Measurements from ENCODE around the gene TEAD4. TPM values are rescaled to one million over a fixed set of nuclear protein-coding genes. Genes with fewer than 3 reads are reported as not detected.

Gene TEAD4
- total RNA-seq, 1 experiment from 2014 or later, result 127 TPM

DNA sequence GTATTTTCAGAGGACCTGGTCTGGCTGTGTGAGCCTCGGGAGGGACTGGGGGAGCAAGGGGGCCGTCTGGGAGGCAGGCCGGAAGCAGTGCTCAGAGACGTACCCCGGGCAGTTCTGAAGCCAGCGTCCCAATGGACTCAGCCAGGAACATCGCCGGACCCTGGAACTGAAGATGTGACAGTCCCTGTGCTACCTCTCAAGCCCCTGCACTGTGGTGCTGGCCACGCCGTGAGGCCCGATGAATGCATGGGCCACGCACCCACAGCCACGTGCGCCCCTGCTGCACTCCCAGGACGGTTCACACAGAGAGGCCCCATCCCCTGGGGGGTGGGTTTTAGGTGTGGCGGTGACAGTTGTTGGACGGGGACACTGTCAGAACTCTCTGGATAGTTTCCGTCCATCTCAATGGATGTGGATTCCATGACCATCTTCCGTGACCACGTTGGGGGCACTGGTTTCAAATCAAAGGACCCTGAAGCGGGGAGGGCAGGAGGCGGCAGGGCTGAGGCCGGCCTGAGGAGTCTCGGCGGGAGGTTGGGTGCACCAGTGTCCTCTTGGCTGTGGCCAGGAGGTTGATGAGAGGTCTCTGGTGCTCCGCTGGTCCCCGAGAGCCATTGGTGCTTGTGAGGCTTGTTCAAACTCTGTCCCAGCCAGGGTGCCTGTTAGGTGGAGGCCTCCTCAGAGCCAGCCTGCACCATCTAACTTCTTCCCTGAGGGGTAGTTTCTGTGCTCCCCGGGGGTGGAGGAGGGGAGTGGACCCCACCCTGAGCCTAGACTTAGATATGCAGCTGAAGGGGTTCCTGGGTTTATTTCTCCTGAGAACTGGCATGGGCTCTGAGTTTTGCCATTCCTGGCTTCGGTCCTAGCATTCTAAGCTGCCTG is 81.7 kb downstream of the TEAD4 start:
- Histone ChIP-seq H3K4me2 (ENCODE audit: insufficient read depth, insufficient read length, low read length) (no peak overlapping the region), H3K4ac (ENCODE audit: low read depth, low read length) (no peak overlapping the region), H3K27ac (ENCODE audit: insufficient read length, low read depth, low read length) (no peak overlapping the region), H3K9me3 (ENCODE audit: control insufficient read depth, low read depth, low read length) (no peaks in the 10 kb centered on the region), H3K14ac (ENCODE audit: insufficient read depth, low read length) (no peak overlapping the region), H3K18ac (ENCODE audit: insufficient read length, low read depth, low read length) (no peak overlapping the region), H2BK15ac (ENCODE audit: low read depth, low read length) (no peak overlapping the region), H2BK12ac (ENCODE audit: insufficient read length, low read depth, low read length) (no peak overlapping the region), H4K5ac (ENCODE audit: insufficient read length, low read depth, low read length) (no peak overlapping the region), H2BK20ac (ENCODE audit: low read depth, low read length, poor library complexity, severe bottlenecking) (no peak overlapping the region), H4K91ac (ENCODE audit: insufficient read length, low read depth, low read length) (no peak overlapping the region), H2BK5ac (ENCODE audit: insufficient read length, low read length) (no peak overlapping the region), H3K4me1 (ENCODE audit: insufficient read depth, low read length) (no peaks in the 10 kb centered on the region; the same call in 1 of the 2 replicates), H3K23ac (ENCODE audit: insufficient read length, low read depth, low read length) (no peak overlapping the region), H3K56ac (ENCODE audit: insufficient read length, low read depth, low read length) (no peak overlapping the region), H2BK120ac (ENCODE audit: low read depth, low read length, poor library complexity, severe bottlenecking) (no peak overlapping the region), H3K27me3 (ENCODE audit: insufficient read depth, low read length) (no peaks in the 10 kb centered on the region), H3T11ph (ENCODE audit: low read length) (no peak overlapping the region), H4K20me1 (ENCODE audit: control insufficient read depth, insufficient read depth, insufficient read length) (no peaks in the 10 kb centered on the region), H4K8ac (replicated peaks; ENCODE audit: insufficient read length, low read depth, low read length) (no peak overlapping the region), H3K79me2 (ENCODE audit: insufficient read depth, low read length) (no peaks in the 10 kb centered on the region), H3K79me1 (ENCODE audit: insufficient read depth, low read depth, low read length, poor library complexity, severe bottlenecking) (no peaks in the 10 kb centered on the region), H3K9ac (ENCODE audit: extremely low read depth, insufficient read length, low read length) (no peak overlapping the region), H2AK5ac (ENCODE audit: insufficient read length, low read length) (no peak overlapping the region), H2AFZ (ENCODE audit: low read length) (no peak overlapping the region), H3K23me2 (ENCODE audit: insufficient read length, low read depth, low read length, poor library complexity, severe bottlenecking) (no peaks in the 10 kb centered on the region)
- Mint-ChIP-seq H3K4me3 (no peak overlapping the region), H3K27me3 (ENCODE audit: low read depth) (peaks cover 1% of the 10 kb centered on the region), H3K4me1 (peaks cover 10 to 11% of the 10 kb centered on the region in 2 experiments), H3K27ac (no peak overlapping the region), H3K36me3 (ENCODE audit: insufficient read depth in 1 of 3, low read depth in 3 of 3) (peaks cover 22 to 84% (median 40%) of the 10 kb centered on the region in 3 experiments), H3K9me3 (no peaks in the 10 kb centered on the region)
- TF ChIP-seq, protein P1, sequence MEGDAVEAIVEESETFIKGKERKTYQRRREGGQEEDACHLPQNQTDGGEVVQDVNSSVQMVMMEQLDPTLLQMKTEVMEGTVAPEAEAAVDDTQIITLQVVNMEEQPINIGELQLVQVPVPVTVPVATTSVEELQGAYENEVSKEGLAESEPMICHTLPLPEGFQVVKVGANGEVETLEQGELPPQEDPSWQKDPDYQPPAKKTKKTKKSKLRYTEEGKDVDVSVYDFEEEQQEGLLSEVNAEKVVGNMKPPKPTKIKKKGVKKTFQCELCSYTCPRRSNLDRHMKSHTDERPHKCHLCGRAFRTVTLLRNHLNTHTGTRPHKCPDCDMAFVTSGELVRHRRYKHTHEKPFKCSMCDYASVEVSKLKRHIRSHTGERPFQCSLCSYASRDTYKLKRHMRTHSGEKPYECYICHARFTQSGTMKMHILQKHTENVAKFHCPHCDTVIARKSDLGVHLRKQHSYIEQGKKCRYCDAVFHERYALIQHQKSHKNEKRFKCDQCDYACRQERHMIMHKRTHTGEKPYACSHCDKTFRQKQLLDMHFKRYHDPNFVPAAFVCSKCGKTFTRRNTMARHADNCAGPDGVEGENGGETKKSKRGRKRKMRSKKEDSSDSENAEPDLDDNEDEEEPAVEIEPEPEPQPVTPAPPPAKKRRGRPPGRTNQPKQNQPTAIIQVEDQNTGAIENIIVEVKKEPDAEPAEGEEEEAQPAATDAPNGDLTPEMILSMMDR (conservative IDR thresholded peaks at IDR 0.05), result no peak
- no CpG with 5 or more reads among the region's 29 CpGs for WGBS (ENCODE audit: extremely low coverage, insufficient read length, low lambda C conversion rate)
- DNase-seq, result peak; percentile 37
